ENCODE results near the gene STARD7. TPM values are rescaled to one million over a fixed set of nuclear protein-coding genes. Genes with fewer than 3 reads are reported as not detected.

STARD7 gene
- total and polyA plus RNA-seq, 2 of the 13 experiments (the other 11 are each of a cell fraction or from before 2014, with no cell fraction given): 88.2 to 300 TPM

GRCh38 chr2:96209011-96209728, 543 bp upstream of the STARD7 start (continued):
- peak; percentile 50; the same call in 1 of the 2 replicates for TF ChIP-seq ETS1 (CRISPR knock-in tag; IDR thresholded peaks at IDR 0.05)
- no peak for TF ChIP-seq ZNF609 (CRISPR knock-in tag; IDR thresholded peaks at IDR 0.05; ENCODE audit: borderline replicate concordance)
- TF ChIP-seq ZNF841 (CRISPR knock-in tag; IDR thresholded peaks at IDR 0.05; ENCODE audit: borderline replicate concordance): no peak
- TF ChIP-seq ZNF761 (CRISPR knock-in tag; conservative IDR thresholded peaks at IDR 0.05): no peak
- no peak for TF ChIP-seq PLRG1 (conservative IDR thresholded peaks at IDR 0.05)
- no peak for TF ChIP-seq HOXA9 (CRISPR knock-in tag; IDR thresholded peaks at IDR 0.05; ENCODE audit: borderline replicate concordance)
- TF ChIP-seq PRDM15 (CRISPR knock-in tag; IDR thresholded peaks at IDR 0.05): peak; percentile 60; the same call in 1 of the 2 replicates
- no peak for TF ChIP-seq USF2 (IDR thresholded peaks at IDR 0.05; ENCODE audit: low read depth, low read length)
- no peak for TF ChIP-seq USF2 (CRISPR knock-in tag; IDR thresholded peaks at IDR 0.05; ENCODE audit: borderline replicate concordance)
- no peak for TF ChIP-seq ZNF687 (CRISPR knock-in tag; IDR thresholded peaks at IDR 0.05)
- no peak for TF ChIP-seq ZMYM3 (CRISPR knock-in tag; IDR thresholded peaks at IDR 0.05)
- TF ChIP-seq ZNF776 (CRISPR knock-in tag; IDR thresholded peaks at IDR 0.05): no peak
